Pulmonary artery endothelial cell (primary cell): Measurements from ENCODE around the gene TBX10. TPM values are rescaled to one million over a fixed set of nuclear protein-coding genes. Genes with fewer than 3 reads are reported as not detected.

Source experiments
- DNase-seq: peaks from one replicate; pipeline ENCODE4 v3.0.0-alpha.2; 2011; ENCODE audit warnings: low read depth, low spot score
- total RNA-seq: library from RNA; depleted of rRNA; stranded (reverse); fragments of >200 nt; gene quantifications from 2 replicates; pipeline ENCODE4 v1.2.3, GENCODE V29; 2014

TBX10 gene
- total RNA-seq, 1 donor from 2014 or later: not detected

- no peak for DNase-seq
Observed at GRCh38 chr11:67617243-67617953, 22.2 kb downstream of the TBX10 start.

- DNase-seq: no peak
Observed at GRCh38 chr11:67616431-67617242, 22.9 kb downstream of the TBX10 start.

GRCh38 chr11:67615728-67616430, 23.7 kb downstream of the TBX10 start:
- no peak for DNase-seq

GRCh38 chr11:67614730-67615714, 24.5 kb downstream of the TBX10 start:
- DNase-seq: no peak

- no peak for DNase-seq
Observed at GRCh38 chr11:67613960-67614715, 25.4 kb downstream of the TBX10 start.

- no peak for DNase-seq
Observed at GRCh38 chr11:67613313-67613959, 26.1 kb downstream of the TBX10 start.

- DNase-seq: no peak
Observed at GRCh38 chr11:67612751-67613150, 26.8 kb downstream of the TBX10 start.

GRCh38 chr11:67611704-67612587, 27.6 kb downstream of the TBX10 start:
- no peak for DNase-seq

- no peak for DNase-seq
Observed at GRCh38 chr11:67611165-67611564, 28.4 kb downstream of the TBX10 start.

GRCh38 chr11:67610302-67610868, 29.2 kb downstream of the TBX10 start:
- no peak for DNase-seq

GRCh38 chr11:67609316-67609715, 30.2 kb downstream of the TBX10 start:
- DNase-seq: no peak

- DNase-seq: no peak
Observed at GRCh38 chr11:67608486-67608885, 31.1 kb downstream of the TBX10 start.

GRCh38 chr11:67607507-67607906, 32.1 kb downstream of the TBX10 start:
- no peak for DNase-seq

- DNase-seq: peak; percentile 67
Observed at GRCh38 chr11:67606492-67607295, 32.9 kb downstream of the TBX10 start, which contains the start of gene NDUFV1. Gene NDUFV1 (plus strand): TSS chr11:67606936. CDS start chr11:67607005, 69 bp downstream.

GRCh38 chr11:67606093-67606491, 33.5 kb downstream of the TBX10 start:
- DNase-seq: no peak

GRCh38 chr11:67605231-67606011, 34.1 kb downstream of the TBX10 start:
- no peak for DNase-seq

GRCh38 chr11:67604815-67605214, 34.7 kb downstream of the TBX10 start:
- DNase-seq: no peak
